HEK293 (cell line): ENCODE measurements around the gene TRAPPC2L.

Source experiments
- CTCF ChIA-PET: fragments of 350-600 bp; formaldehyde crosslinking; extraction: SDS; loops from one replicate; lab custom pipeline; 2021; ENCODE audit warnings: antibody characterized with exemption; lab: Yijun Ruan, JAX
- POLR2A ChIA-PET: fragments of 300-600 bp; formaldehyde crosslinking; extraction: SDS; loops from one replicate; lab custom pipeline; 2020; ENCODE audit warnings: antibody characterized with exemption, inconsistent platforms; lab: Yijun Ruan, JAX
- H3K27ac ChIP-seq: fragments of 200-500 bp; sonication (Bioruptor generic); 2 replicates; pipeline ENCODE4 v1.5.1; 2014; ENCODE audit warnings: low read depth, low read length, control low read depth, inconsistent platforms; ENCODE audit errors: extremely low read depth
- H3K36me3 ChIP-seq, 2 experiments: fragments of 200-500 bp in 1 of 2; sonication (Bioruptor generic) in 1 of 2; 1 replicate in 1 of 2; 2 replicates in 1 of 2; pipeline ENCODE4 v1.5.1; 2014 to 2017; ENCODE audit warnings: inconsistent platforms in 2 of 2, low read length in 2 of 2; ENCODE audit not compliant: control insufficient read depth in 2 of 2, insufficient read depth in 1 of 2
- H3K4me1 ChIP-seq: fragments of 200-500 bp; sonication (Bioruptor generic); 2 replicates; pipeline ENCODE4 v1.5.1; 2014; ENCODE audit warnings: mild to moderate bottlenecking, low read length, inconsistent platforms; ENCODE audit not compliant: control insufficient read depth, insufficient read depth
- H3K4me3 ChIP-seq: 2 replicates; pipeline ENCODE4 v1.5.1; 2011; ENCODE audit warnings: low read depth, mild to moderate bottlenecking, control low read depth, low read length, moderate library complexity
- H3K9me3 ChIP-seq: fragments of 200-500 bp; sonication (Bioruptor generic); 2 replicates; pipeline ENCODE4 v1.5.1; 2014; ENCODE audit warnings: low read depth, low read length, inconsistent platforms; ENCODE audit not compliant: control insufficient read depth, insufficient read depth
- GFI1B ChIP-seq: fragments of 450-650 bp; formaldehyde crosslinking; IDR thresholded peaks from 2 replicates; pipeline ENCODE4 v1.5.1; 2016; ENCODE audit warnings: missing biosample characterization, missing genetic modification characterization
- INSM2 ChIP-seq: fragments of 450-650 bp; formaldehyde crosslinking; IDR thresholded peaks from 2 replicates; pipeline ENCODE4 v1.5.1; 2016; ENCODE audit warnings: missing biosample characterization, missing genetic modification characterization
- KLF8 ChIP-seq: fragments of 450-650 bp; formaldehyde crosslinking; IDR thresholded peaks from 2 replicates; pipeline ENCODE4 v1.5.1; 2016; ENCODE audit warnings: missing biosample characterization, missing genetic modification characterization
- MYNN ChIP-seq: fragments of 450-650 bp; formaldehyde crosslinking; IDR thresholded peaks from 2 replicates; pipeline ENCODE4 v1.5.1; 2016; ENCODE audit warnings: missing biosample characterization, missing genetic modification characterization, borderline replicate concordance
- SP2 ChIP-seq: fragments of 450-650 bp; formaldehyde crosslinking; IDR thresholded peaks from 2 replicates; pipeline ENCODE4 v1.5.1; 2016; ENCODE audit warnings: missing biosample characterization, missing genetic modification characterization
- YY1 ChIP-seq: fragments of 450-650 bp; formaldehyde crosslinking; IDR thresholded peaks from 2 replicates; pipeline ENCODE4 v1.5.1; 2018; ENCODE audit warnings: missing biosample characterization, missing genetic modification characterization
- ZBTB10 ChIP-seq: fragments of 450-650 bp; formaldehyde crosslinking; IDR thresholded peaks from 2 replicates; pipeline ENCODE4 v1.5.1; 2016; ENCODE audit warnings: missing biosample characterization, missing genetic modification characterization
- ZBTB7A ChIP-seq: fragments of 450-650 bp; formaldehyde crosslinking; IDR thresholded peaks from 2 replicates; pipeline ENCODE4 v1.5.1; 2016; ENCODE audit warnings: low read depth, missing biosample characterization, missing genetic modification characterization
- ZBTB8A ChIP-seq: fragments of 450-650 bp; formaldehyde crosslinking; IDR thresholded peaks from 2 replicates; pipeline ENCODE4 v1.5.1; 2016; ENCODE audit warnings: missing biosample characterization, missing genetic modification characterization
- ZEB2 ChIP-seq: fragments of 450-650 bp; formaldehyde crosslinking; IDR thresholded peaks from 2 replicates; pipeline ENCODE4 v1.5.1; 2016; ENCODE audit warnings: missing biosample characterization, missing genetic modification characterization
- ZFP41 ChIP-seq: fragments of 450-650 bp; formaldehyde crosslinking; IDR thresholded peaks from 2 replicates; pipeline ENCODE4 v1.5.1; 2016; ENCODE audit warnings: missing biosample characterization, missing genetic modification characterization, borderline replicate concordance
- ZNF146 ChIP-seq: fragments of 450-650 bp; formaldehyde crosslinking; IDR thresholded peaks from 2 replicates; pipeline ENCODE4 v1.5.1; 2016; ENCODE audit warnings: missing biosample characterization, missing genetic modification characterization
- ZNF280D ChIP-seq: fragments of 450-650 bp; formaldehyde crosslinking; IDR thresholded peaks from 2 replicates; pipeline ENCODE4 v1.5.1; 2016; ENCODE audit warnings: missing biosample characterization, missing genetic modification characterization
- ZNF292 ChIP-seq: fragments of 450-650 bp; formaldehyde crosslinking; IDR thresholded peaks from 2 replicates; pipeline ENCODE4 v1.5.1; 2016; ENCODE audit warnings: low read depth, missing biosample characterization, missing genetic modification characterization, borderline replicate concordance
- ZNF302 ChIP-seq: fragments of 450-650 bp; formaldehyde crosslinking; IDR thresholded peaks from 2 replicates; pipeline ENCODE4 v1.5.1; 2016; ENCODE audit warnings: missing biosample characterization, missing genetic modification characterization, low read depth
- ZNF585B ChIP-seq: fragments of 450-650 bp; formaldehyde crosslinking; IDR thresholded peaks from 2 replicates; pipeline ENCODE4 v1.5.1; 2016; ENCODE audit warnings: missing biosample characterization, missing genetic modification characterization
- ZNF639 ChIP-seq: fragments of 450-650 bp; formaldehyde crosslinking; IDR thresholded peaks from 2 replicates; pipeline ENCODE4 v1.5.1; 2016; ENCODE audit warnings: missing biosample characterization, missing genetic modification characterization
- ZNF660 ChIP-seq: fragments of 450-650 bp; IDR thresholded peaks from 2 replicates; pipeline ENCODE4 v1.5.1; 2018; ENCODE audit warnings: missing biosample characterization, mild to moderate bottlenecking, missing genetic modification characterization
- ZNF692 ChIP-seq: fragments of 450-650 bp; formaldehyde crosslinking; IDR thresholded peaks from 2 replicates; pipeline ENCODE4 v1.5.1; 2016; ENCODE audit warnings: missing biosample characterization, missing genetic modification characterization
- ZNF777 ChIP-seq: fragments of 450-650 bp; formaldehyde crosslinking; IDR thresholded peaks from 2 replicates; pipeline ENCODE4 v1.5.1; 2017; ENCODE audit warnings: missing biosample characterization, missing genetic modification characterization, borderline replicate concordance

TRAPPC2L gene

GRCh38 chr16:88810166-88810911 lies 46.6 kb upstream of the TRAPPC2L start (continued):
- TF ChIP-seq KLF8 (tag by site-specific recombination) (peak; percentile 45; the same call in 1 of the 2 replicates), ZBTB8A (no peak), ZNF777 (tag by site-specific recombination) (no peak), ZNF692 (0 out of 2 replicates have a peak, but pooled peaks have one; percentile 56)
- TF ChIP-seq, all 188 proteins: peak for 21

GRCh38 chr16:88810912-88811768 lies 45.8 kb upstream of the TRAPPC2L start:
- CTCF ChIA-PET, result interaction anchor here (0.8 to 3.3 kb wide), 3 partner anchors 46 to 74 kb away, joined by 3 to 25 read pairs (median 8); no protein-coding TSS in a partner anchor
- peak overlapping the region; percentile 66 for H3K4me3 ChIP-seq
- TF ChIP-seq ZNF292, result no peak
- no peak for TF ChIP-seq ZBTB7A
- TF ChIP-seq ZBTB8A, result peak; percentile 91
- no peak for TF ChIP-seq ZFP41 (tag by site-specific recombination)
- TF ChIP-seq MYNN (tag by site-specific recombination), result no peak
- peak; percentile 9; the same call in 1 of the 2 replicates for TF ChIP-seq ZNF660 (tag by site-specific recombination)
- no peak for TF ChIP-seq ZNF585B (tag by site-specific recombination)
- TF ChIP-seq ZBTB10 (tag by site-specific recombination), result peak; percentile 79; the same call in 1 of the 2 replicates
- TF ChIP-seq SP2, result peak; percentile 27
- TF ChIP-seq ZNF639 (tag by site-specific recombination), result peak; percentile 55; the same call in 1 of the 2 replicates
- TF ChIP-seq YY1 (tag by site-specific recombination), result no peak
- TF ChIP-seq INSM2 (tag by site-specific recombination), result 0 out of 2 replicates have a peak, but pooled peaks have one; percentile 9
- no peak for TF ChIP-seq ZNF302 (tag by site-specific recombination)
- peak; percentile 47 for TF ChIP-seq ZEB2
- peak; percentile 20; the same call in 1 of the 2 replicates for TF ChIP-seq ZNF146 (tag by site-specific recombination)
- no peak for TF ChIP-seq GFI1B (tag by site-specific recombination)
- no peak for TF ChIP-seq ZNF280D (tag by site-specific recombination)

More at GRCh38 chr16:88810912-88811768, 45.8 kb upstream of the TRAPPC2L start:
- POLR2A ChIA-PET, result interaction anchor here (0.6 to 5.2 kb wide), 14 partner anchors 11 to 360 kb away, joined by 3 to 33 read pairs (median 5); partner anchors contain the start of genes CDH15, GALNS and TRAPPC2L
- Histone ChIP-seq H3K27ac (peak overlapping the region; percentile 87), H3K9me3 (no peaks in the 10 kb centered on the region), H3K4me1 (peaks cover 3% of the 10 kb centered on the region; the same call in 1 of the 2 replicates), H3K36me3 (peaks cover 0 to 50% of the 10 kb centered on the region in 2 experiments; a peak in 1 of 3 replicates)
